H9 (cell line): Measurements from ENCODE around the gene SGCB. TPM values are rescaled to one million over a fixed set of nuclear protein-coding genes. Genes with fewer than 3 reads are reported as not detected.

Experiments used
- DNase-seq: peaks from one replicate; pipeline ENCODE4 v3.0.0-alpha.2; 2017
- H2AFZ ChIP-seq: one replicate; pipeline ENCODE4 v1.6.1; 2013; ENCODE audit warnings: mild to moderate bottlenecking, low read length, control low read depth, moderate library complexity
- H2AK5ac ChIP-seq: 2 replicates; pipeline ENCODE4 v1.6.1; 2013; ENCODE audit warnings: low read length, control low read depth, mixed read lengths; ENCODE audit not compliant: insufficient read length
- H2BK120ac ChIP-seq: one replicate; pipeline ENCODE4 v1.6.1; 2013; ENCODE audit warnings: low read depth, mild to moderate bottlenecking, low read length, control low read depth, inconsistent platforms; ENCODE audit not compliant: poor library complexity, severe bottlenecking
- H2BK12ac ChIP-seq: 2 replicates; pipeline ENCODE4 v1.6.1; 2013; ENCODE audit warnings: low read length, control low read depth, mixed read lengths, low read depth; ENCODE audit not compliant: insufficient read length
- H2BK15ac ChIP-seq: 2 replicates; pipeline ENCODE4 v1.6.1; 2013; ENCODE audit warnings: low read depth, low read length, control low read depth
- H2BK20ac ChIP-seq: one replicate; pipeline ENCODE4 v1.6.1; 2013; ENCODE audit warnings: low read depth, mild to moderate bottlenecking, low read length, control low read depth, inconsistent platforms; ENCODE audit not compliant: poor library complexity, severe bottlenecking
- H2BK5ac ChIP-seq: 2 replicates; pipeline ENCODE4 v1.6.1; 2013; ENCODE audit warnings: low read length, control low read depth, mixed read lengths; ENCODE audit not compliant: insufficient read length
- H3K14ac ChIP-seq: 2 replicates; pipeline ENCODE4 v1.6.1; 2013; ENCODE audit warnings: low read length, control low read depth; ENCODE audit not compliant: insufficient read depth
- H3K18ac ChIP-seq: 2 replicates; pipeline ENCODE4 v1.6.1; 2013; ENCODE audit warnings: low read depth, mild to moderate bottlenecking, mixed read lengths, low read length, control low read depth; ENCODE audit not compliant: insufficient read length
- H3K23ac ChIP-seq: 2 replicates; pipeline ENCODE4 v1.6.1; 2013; ENCODE audit warnings: low read length, control low read depth, mixed read lengths, low read depth; ENCODE audit not compliant: insufficient read length
- H3K23me2 ChIP-seq: 2 replicates; pipeline ENCODE4 v1.6.1; 2013; ENCODE audit warnings: low read depth, mild to moderate bottlenecking, mixed read lengths, low read length, control low read depth; ENCODE audit not compliant: insufficient read length, poor library complexity, severe bottlenecking
- H3K27ac ChIP-seq: 2 replicates; pipeline ENCODE4 v1.5.1; 2013; ENCODE audit warnings: low read length, control low read depth, mixed read lengths, low read depth; ENCODE audit not compliant: insufficient read length
- H3K27me3 ChIP-seq: 2 replicates; pipeline ENCODE4 v1.6.1; 2013; ENCODE audit warnings: low read length, control low read depth, inconsistent platforms; ENCODE audit not compliant: insufficient read depth
- H3K4ac ChIP-seq: 2 replicates; pipeline ENCODE4 v1.6.1; 2013; ENCODE audit warnings: low read depth, mild to moderate bottlenecking, control low read depth, inconsistent platforms, low read length, moderate library complexity
- H3K4me1 ChIP-seq: 2 replicates; pipeline ENCODE4 v1.6.1; 2013; ENCODE audit warnings: low read length, control low read depth, inconsistent platforms; ENCODE audit not compliant: insufficient read depth
- H3K4me2 ChIP-seq: 2 replicates; pipeline ENCODE4 v1.6.1; 2013; ENCODE audit warnings: low read length, control low read depth, mixed read lengths; ENCODE audit not compliant: insufficient read length, insufficient read depth
- H3K56ac ChIP-seq: 2 replicates; pipeline ENCODE4 v1.6.1; 2013; ENCODE audit warnings: low read depth, mild to moderate bottlenecking, mixed read lengths, low read length, control low read depth; ENCODE audit not compliant: insufficient read length
- H3K79me1 ChIP-seq: 2 replicates; pipeline ENCODE4 v1.6.1; 2013; ENCODE audit warnings: low read depth, mild to moderate bottlenecking, moderate library complexity, low read length, control low read depth, inconsistent platforms; ENCODE audit not compliant: insufficient read depth, poor library complexity, severe bottlenecking
- H3K79me2 ChIP-seq: 2 replicates; pipeline ENCODE4 v1.6.1; 2013; ENCODE audit warnings: low read length, control low read depth, inconsistent platforms; ENCODE audit not compliant: insufficient read depth
- H3K9ac ChIP-seq: 2 replicates; pipeline ENCODE4 v1.6.1; 2013; ENCODE audit warnings: low read length, control low read depth, mixed read lengths; ENCODE audit not compliant: insufficient read length; ENCODE audit errors: extremely low read depth
- H3K9me3 ChIP-seq: one replicate; pipeline ENCODE4 v1.6.1; 2013; ENCODE audit warnings: low read depth, low read length, inconsistent platforms; ENCODE audit not compliant: control insufficient read depth
- H3T11ph ChIP-seq: one replicate; pipeline ENCODE4 v1.6.1; 2013; ENCODE audit warnings: mild to moderate bottlenecking, low read length, control low read depth, inconsistent platforms
- H4K20me1 ChIP-seq: one replicate; pipeline ENCODE4 v1.6.1; 2013; ENCODE audit not compliant: control insufficient read depth, insufficient read length, insufficient read depth
- H4K5ac ChIP-seq: 2 replicates; pipeline ENCODE4 v1.6.1; 2013; ENCODE audit warnings: low read depth, mild to moderate bottlenecking, mixed read lengths, low read length, control low read depth; ENCODE audit not compliant: insufficient read length
- H4K8ac ChIP-seq: replicated peaks from 2 replicates; pipeline ENCODE4 v1.6.1; 2013; ENCODE audit warnings: low read length, control low read depth, mixed read lengths, low read depth; ENCODE audit not compliant: insufficient read length
- H4K91ac ChIP-seq: 2 replicates; pipeline ENCODE4 v1.6.1; 2013; ENCODE audit warnings: low read depth, mild to moderate bottlenecking, moderate library complexity, mixed read lengths, low read length, control low read depth; ENCODE audit not compliant: insufficient read length
- H3K27ac Mint-ChIP-seq, 3 experiments: 2 replicates in 2 of 3; 3 replicates in 1 of 3; pipeline ENCODE4 v1.8.0; 2020 to 2021; ENCODE audit warnings: mixed read lengths in 3 of 3, mild to moderate bottlenecking in 1 of 3, moderate library complexity in 1 of 3
- H3K27me3 Mint-ChIP-seq: 2 replicates; pipeline ENCODE4 v1.8.0; 2021; ENCODE audit warnings: low read depth, mild to moderate bottlenecking, moderate library complexity, mixed read lengths
- H3K36me3 Mint-ChIP-seq, 3 experiments: 2 replicates in 2 of 3; 3 replicates in 1 of 3; pipeline ENCODE4 v1.8.0; 2020 to 2021; ENCODE audit warnings: low read depth in 3 of 3, mixed read lengths in 3 of 3; ENCODE audit not compliant: insufficient read depth in 1 of 3
- H3K4me1 Mint-ChIP-seq, 2 experiments: 2 replicates each; pipeline ENCODE4 v1.8.0; 2020; ENCODE audit warnings: mixed read lengths in 2 of 2
- H3K4me3 Mint-ChIP-seq, 2 experiments: 2 replicates in 1 of 2; 3 replicates in 1 of 2; pipeline ENCODE4 v1.8.0; 2020 to 2021; ENCODE audit warnings: mild to moderate bottlenecking in 2 of 2, mixed read lengths in 2 of 2, moderate library complexity in 1 of 2
- H3K9me3 Mint-ChIP-seq, 2 experiments: 2 replicates in 1 of 2; 3 replicates in 1 of 2; pipeline ENCODE4 v1.8.0; 2020; ENCODE audit warnings: mild to moderate bottlenecking in 2 of 2, mixed read lengths in 2 of 2, moderate library complexity in 1 of 2
- CTCF ChIP-seq: fragments of 200-600 bp; sonication (generic); conservative IDR thresholded peaks from 3 replicates; pipeline ENCODE4 v1.8.0; 2021; ENCODE audit warnings: antibody characterized with exemption, mild to moderate bottlenecking
- WGBS: extraction: QIAGEN DNeasy Blood & Tissue Kit; methylation state at CpG from one replicate; pipeline ENCODE4 v1.1.7; 2013; ENCODE audit warnings: missing lambda C conversion rate, low lambda C conversion rate, mixed read lengths; ENCODE audit not compliant: insufficient read length; ENCODE audit errors: extremely low coverage; 5-methylcytosine and 5-hydroxymethylcytosine counted together
- total RNA-seq: library from RNA; stranded (reverse); gene quantifications from 2 replicates; pipeline ENCODE4 v1.2.1, GENCODE V29; 2021

SGCB gene
- total RNA-seq, 1 experiment from 2014 or later = 32.3 TPM

- Histone ChIP-seq H3K27ac (no peak overlapping the region), H3K23ac (no peak overlapping the region), H3K4me2 (no peak overlapping the region), H2BK15ac (no peak overlapping the region), H3K14ac (no peak overlapping the region), H2AK5ac (no peak overlapping the region), H2AFZ (no peak overlapping the region), H3K9me3 (no peaks in the 10 kb centered on the region), H4K8ac (no peak overlapping the region), H3K9ac (no peak overlapping the region), H3T11ph (no peak overlapping the region), H3K18ac (no peak overlapping the region), H2BK12ac (no peak overlapping the region), H3K56ac (no peak overlapping the region), H4K20me1 (no peaks in the 10 kb centered on the region), H3K79me1 (no peaks in the 10 kb centered on the region), H4K5ac (no peak overlapping the region), H3K79me2 (no peaks in the 10 kb centered on the region), H4K91ac (no peak overlapping the region), H2BK120ac (no peak overlapping the region), H3K27me3 (no peaks in the 10 kb centered on the region), H3K23me2 (no peaks in the 10 kb centered on the region), H2BK5ac (no peak overlapping the region), H3K4me1 (no peaks in the 10 kb centered on the region), H3K4ac (no peak overlapping the region), H2BK20ac (no peak overlapping the region)
- Mint-ChIP-seq H3K4me1 (peaks cover 6 to 10% of the 10 kb centered on the region in 2 experiments; a peak in 3 of 4 replicates), H3K36me3 (peaks cover 7 to 9% (median 8%) of the 10 kb centered on the region in 3 experiments; a peak in 6 of 7 replicates), H3K9me3 (peaks cover 13 to 14% of the 10 kb centered on the region in 2 experiments), H3K4me3 (no peak overlapping the region), H3K27ac (no peak overlapping the region), H3K27me3 (peaks cover 23% of the 10 kb centered on the region)
- no peak for DNase-seq
- TF ChIP-seq CTCF = no peak
- no CpG with 5 or more reads among the region's 1 CpG for WGBS
Observed at GRCh38 chr4:52045028-52045427, 6.9 kb upstream of the SGCB start.
